Osteoblast (primary cell): Measurements from ENCODE around the gene ZNF30. TPM values are rescaled to one million over a fixed set of nuclear protein-coding genes. Genes with fewer than 3 reads are reported as not detected.

Experiments
- DNase-seq: peaks from one replicate; pipeline ENCODE4 v3.0.0; 2011; ENCODE audit warnings: low spot score, mixed read lengths; ENCODE audit not compliant: insufficient read length; ENCODE audit errors: missing footprints
- H2AFZ ChIP-seq: 2 replicates; pipeline ENCODE4 v1.6.0; 2011; ENCODE audit warnings: mild to moderate bottlenecking, low read length
- H3K27ac ChIP-seq: 2 replicates; pipeline ENCODE4 v1.5.1; 2011; ENCODE audit warnings: mild to moderate bottlenecking, low read depth, low read length, moderate library complexity
- H3K27me3 ChIP-seq: 2 replicates; pipeline ENCODE4 v1.6.0; 2012; ENCODE audit warnings: mild to moderate bottlenecking, control low read depth, inconsistent platforms, low read length, moderate library complexity; ENCODE audit not compliant: insufficient read depth
- H3K36me3 ChIP-seq: 2 replicates; pipeline ENCODE4 v1.5.1; 2011; ENCODE audit warnings: mild to moderate bottlenecking, low read length, control low read depth, moderate library complexity; ENCODE audit not compliant: insufficient read depth
- H3K4me1 ChIP-seq: 2 replicates; pipeline ENCODE4 v1.5.1; 2011; ENCODE audit warnings: mild to moderate bottlenecking, low read length, control low read depth, moderate library complexity; ENCODE audit not compliant: insufficient read depth
- H3K4me2 ChIP-seq: 2 replicates; pipeline ENCODE4 v1.6.0; 2011; ENCODE audit warnings: mild to moderate bottlenecking, low read length; ENCODE audit not compliant: insufficient read depth
- H3K4me3 ChIP-seq: fragments of 200-600 bp; sonication (generic); 3 replicates; pipeline ENCODE4 v1.5.1; 2012; ENCODE audit warnings: mild to moderate bottlenecking, low read length, inconsistent platforms; ENCODE audit not compliant: insufficient read depth
- H3K79me2 ChIP-seq: 2 replicates; pipeline ENCODE4 v1.6.0; 2012; ENCODE audit warnings: mild to moderate bottlenecking, low read length, control low read depth, inconsistent platforms; ENCODE audit not compliant: insufficient read depth
- H3K9me3 ChIP-seq: 2 replicates; pipeline ENCODE4 v1.5.1; 2011; ENCODE audit warnings: low read depth, low read length, control low read depth
- H4K20me1 ChIP-seq: 2 replicates; pipeline ENCODE4 v1.6.0; 2012; ENCODE audit warnings: mild to moderate bottlenecking, low read length, control low read depth; ENCODE audit not compliant: insufficient read depth
- CTCF ChIP-seq: IDR thresholded peaks from 2 replicates; pipeline ENCODE4 v1.5.1; 2011; ENCODE audit warnings: mild to moderate bottlenecking, low read depth, low read length, moderate library complexity; ENCODE audit errors: extremely low read depth
- total RNA-seq: library from RNA; depleted of rRNA; stranded (reverse); fragments of >200 nt; gene quantifications from 2 replicates; pipeline ENCODE4 v1.2.3, GENCODE V29; 2012

Gene ZNF30
- total RNA-seq, 1 donor: 4.3 TPM

DNA sequence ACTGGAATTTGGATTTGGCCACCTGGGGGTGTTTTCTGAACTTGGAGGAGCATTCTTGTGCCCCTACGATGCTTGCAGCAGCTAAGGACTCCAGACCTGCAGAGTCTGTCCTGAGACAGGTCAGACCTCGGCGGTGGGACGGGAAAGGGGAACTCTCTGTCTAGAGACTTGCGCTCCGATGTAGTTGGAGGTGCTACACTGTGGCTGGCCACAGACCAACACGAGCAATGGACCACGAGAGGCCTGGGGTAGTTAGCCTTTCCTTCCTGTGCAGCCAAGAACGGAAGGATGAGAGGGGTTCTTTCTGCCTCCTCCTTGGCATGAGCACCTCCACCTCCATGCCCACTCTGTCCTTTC is 67.6 kb downstream of the ZNF30 start:
- Histone ChIP-seq H4K20me1 (no peaks in the 10 kb centered on the region), H3K4me3 (no peak overlapping the region), H3K9me3 (no peaks in the 10 kb centered on the region), H3K79me2 (no peaks in the 10 kb centered on the region), H3K4me2 (no peak overlapping the region), H3K36me3 (no peaks in the 10 kb centered on the region), H3K27ac (no peak overlapping the region), H3K27me3 (no peaks in the 10 kb centered on the region), H2AFZ (peak overlapping the region; percentile 88), H3K4me1 (peaks cover 3% of the 10 kb centered on the region)
- no peak for TF ChIP-seq CTCF
- DNase-seq: no peak

Other genes starting within 250 kb of the ZNF30 start
- gene SCGB2B2, start 249.7 kb upstream of the ZNF30 start, total RNA-seq: 0.29 and 0.36 TPM in 2 replicates
- 19.2 and 19.4 TPM in 2 replicates for gene ZNF302, start 249.2 kb upstream of the ZNF30 start, total RNA-seq
- gene ZNF181, start 192.7 kb upstream of the ZNF30 start, total RNA-seq: 19.7 and 23.2 TPM in 2 replicates
- 5.3 and 8.0 TPM in 2 replicates for gene ZNF599, start 153.7 kb upstream of the ZNF30 start, total RNA-seq
- gene ZNF792, start 37.3 kb downstream of the ZNF30 start, total RNA-seq: 6.2 TPM in 2 replicates
- 29.7 and 33.6 TPM in 2 replicates for gene GRAMD1A, start 73.4 kb downstream of the ZNF30 start, total RNA-seq
- gene SCN1B, start 103.6 kb downstream of the ZNF30 start, total RNA-seq: 4.7 and 5.6 TPM in 2 replicates
- under 0.01 and 0.29 TPM in 2 replicates for gene HPN, start 114.8 kb downstream of the ZNF30 start, total RNA-seq
- not detected in 2 replicates for gene FXYD3, start 188.9 kb downstream of the ZNF30 start, total RNA-seq
- 0.59 and 0.72 TPM in 2 replicates for gene LGI4, start 208.2 kb downstream of the ZNF30 start, total RNA-seq
- not detected in 2 replicates for gene FXYD1, start 211.9 kb downstream of the ZNF30 start, total RNA-seq
- gene FXYD7, start 216.4 kb downstream of the ZNF30 start, total RNA-seq: not detected in 2 replicates
- 29.0 and 32.4 TPM in 2 replicates for gene FXYD5, start 227.8 kb downstream of the ZNF30 start, total RNA-seq